HG03354 (cell line): ENCODE measurements around the gene ZXDA.

ENCODE experiments used
- ATAC-seq: cut with Tn5 transposase; IDR thresholded peaks from one replicate; pipeline ENCODE4 v1.9.1; 2021; ENCODE audit warnings: mild to moderate bottlenecking; ENCODE audit not compliant: unreplicated experiment, poor library complexity, severe bottlenecking

The ZXDA gene

DNA sequence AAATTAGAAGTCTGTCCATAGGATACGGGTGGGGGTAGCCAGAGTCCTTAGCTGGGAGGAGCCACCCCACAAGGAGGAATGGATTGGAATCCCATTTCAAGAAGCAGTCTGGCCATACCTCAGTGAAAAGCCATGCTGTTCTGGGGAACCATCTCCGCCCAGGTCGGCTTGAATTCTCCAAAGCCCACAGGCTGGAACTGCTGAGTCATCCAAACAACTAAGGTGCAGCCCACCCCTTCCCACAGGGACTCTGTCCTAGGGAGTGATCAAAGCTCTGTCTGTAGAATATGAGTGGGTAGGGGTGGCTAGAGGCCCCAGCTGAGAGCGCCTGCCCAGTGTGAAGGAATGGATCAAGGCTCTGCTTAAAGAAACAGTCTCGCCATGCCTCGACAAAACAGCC is 38.8 kb downstream of the ZXDA start:
- no peak for ATAC-seq
